Activated T-cell treated with anti-CD3 and anti-CD28 coated beads, Interleukin-2, amount 50 U/mL, for 1 hour (primary cell): ENCODE results near the gene PDLIM1.

Experiments
- DNase-seq: peaks from one replicate; pipeline ENCODE4 v3.0.0-alpha.2; 2020

The PDLIM1 gene

DNA sequence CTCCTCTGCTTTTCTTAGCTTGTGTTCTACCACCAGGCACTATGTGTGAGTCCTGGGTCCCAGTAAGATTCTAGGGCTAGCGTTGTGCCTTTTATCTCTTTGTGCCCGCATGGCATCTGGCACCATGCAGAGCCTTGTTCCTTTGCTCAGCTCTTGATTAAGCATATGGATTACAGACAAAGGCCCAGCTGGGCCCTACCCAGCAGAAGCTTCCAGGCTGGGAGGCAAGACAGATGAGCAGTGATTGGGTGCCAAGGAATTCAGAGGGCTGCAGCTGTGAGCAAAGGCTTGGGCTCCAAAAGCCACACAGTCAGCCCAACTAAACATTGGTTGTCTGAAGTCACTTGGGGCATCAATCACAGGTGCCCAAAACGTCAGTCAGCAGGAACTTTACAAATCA lies 94.8 kb downstream of the PDLIM1 start:
- DNase-seq = no peak

- no peak for DNase-seq
These were observed 96.9 kb downstream of the PDLIM1 start, which contains the start of gene ACSM6 for GRCh38 chr10:95193944-95194343. TSS of gene ACSM6 (plus strand) at chr10:95194238. CDS start at chr10:95194486, 248 bp downstream.

DNA sequence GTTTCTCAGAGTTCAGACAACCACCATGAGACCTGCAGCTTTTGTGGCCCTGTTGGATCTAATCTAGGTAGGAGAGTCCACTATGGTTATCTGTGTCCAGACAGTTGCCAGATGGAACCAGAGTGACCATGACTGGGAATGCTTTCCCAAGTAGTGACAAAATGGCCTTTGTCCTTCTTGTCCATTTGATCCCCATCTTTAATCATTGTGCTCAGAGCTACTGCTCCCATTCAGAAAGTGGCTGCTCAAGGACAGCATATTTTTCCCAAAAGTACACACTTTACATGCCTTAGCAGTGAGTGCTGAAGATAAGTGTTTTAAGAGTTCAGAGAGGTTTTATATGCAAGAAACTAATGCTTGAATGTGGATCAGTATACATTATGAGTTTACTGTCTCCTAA lies 102.2 kb downstream of the PDLIM1 start:
- DNase-seq = no peak

- DNase-seq = no peak
These were observed 103.2 kb downstream of the PDLIM1 start for GRCh38 chr10:95187617-95188016.
